HL-60 (cell line): ENCODE measurements around the gene SLC6A9.

Experiments used
- CTCF ChIP-seq: IDR thresholded peaks from one replicate; pipeline ENCODE4 v1.5.1; 2011; ENCODE audit warnings: low read length, control low read depth, inconsistent platforms; ENCODE audit not compliant: insufficient read depth
- GABPA ChIP-seq: IDR thresholded peaks from 2 replicates; pipeline ENCODE4 v1.6.1; 2012; ENCODE audit warnings: low read depth
- POLR2AphosphoS5 ChIP-seq: IDR thresholded peaks from 2 replicates; pipeline ENCODE4 v1.6.1; 2012; ENCODE audit warnings: low read depth
- REST ChIP-seq: IDR thresholded peaks from 2 replicates; pipeline ENCODE4 v1.6.1; 2012; ENCODE audit warnings: low read depth; ENCODE audit not compliant: insufficient replicate concordance
- SPI1 ChIP-seq: IDR thresholded peaks from 2 replicates; pipeline ENCODE4 v1.6.1; 2012; ENCODE audit warnings: low read depth, mild to moderate bottlenecking, borderline replicate concordance

- TF ChIP-seq CTCF, result no peak
- no peak for TF ChIP-seq POLR2AphosphoS5
- no peak for TF ChIP-seq GABPA
- no peak for TF ChIP-seq REST
- TF ChIP-seq SPI1, result no peak
Observed at GRCh38 chr1:44029260-44029910, 1.9 kb downstream of the SLC6A9 start.
